GM12878 (cell line): ENCODE results near the gene HIVEP2.

Experiments used
- CTCF ChIP-seq, 3 experiments: IDR thresholded peaks in 2 of 3; conservative IDR thresholded peaks in 1 of 3; 2 replicates each; pipeline ENCODE4 v1.5.1; 2011; ENCODE audit warnings: low read depth in 3 of 3, low read length in 3 of 3, mild to moderate bottlenecking in 3 of 3, control low read depth in 2 of 3, moderate library complexity in 2 of 3, inconsistent platforms in 1 of 3, mixed read lengths in 1 of 3; ENCODE audit not compliant: control insufficient read depth in 2 of 3, insufficient read depth in 1 of 3; ENCODE audit errors: extremely low read depth in 1 of 3
- EZH2 ChIP-seq: IDR thresholded peaks from 2 replicates; pipeline ENCODE4 v1.6.1; 2012; ENCODE audit warnings: low read depth, mild to moderate bottlenecking, control low read depth, inconsistent platforms, low read length, borderline replicate concordance; ENCODE audit not compliant: control insufficient read depth
- RCOR1 ChIP-seq: conservative IDR thresholded peaks from 2 replicates; pipeline ENCODE4 v1.6.1; 2012; ENCODE audit warnings: low read depth, low read length, improper control_type of control experiment
- SIN3A ChIP-seq: IDR thresholded peaks from 2 replicates; pipeline ENCODE4 v1.6.1; 2012; ENCODE audit warnings: low read depth, low read length, improper control_type of control experiment
- ZBED1 ChIP-seq: IDR thresholded peaks from 2 replicates; pipeline ENCODE4 v1.6.1; 2016; ENCODE audit warnings: borderline replicate concordance
- ZNF274 ChIP-seq: IDR thresholded peaks from one replicate; pipeline ENCODE4 v1.8.0; 2011; ENCODE audit not compliant: insufficient read length, insufficient read depth

GRCh38 chr6:142943711-142944123, 1.3 kb downstream of the HIVEP2 start:
- TF ChIP-seq ZNF274 = no peak
- no peak for TF ChIP-seq ZBED1
- TF ChIP-seq RCOR1 = no peak
- no peak for TF ChIP-seq SIN3A
- no peak for TF ChIP-seq CTCF (IDR thresholded peaks at IDR 0.05 in 2 of 3, conservative IDR thresholded peaks at IDR 0.05 in 1 of 3; ENCODE audit: control insufficient read depth in 2 of 3, extremely low read depth in 1 of 3, insufficient read depth in 1 of 3, low read depth in 3 of 3, low read length in 3 of 3)
- TF ChIP-seq EZH2 = no peak
